Measurements from ENCODE around the gene SUV39H2.

SUV39H2 gene

GRCh38 chr10:14837757-14838581 lies 40.7 kb upstream of the SUV39H2 start, which contains the start of the genes CDNF, HSPA14 and MSANTD7:
CDNF (minus strand) TSS chr10:14838037; CDS start chr10:14837946, 91 bp downstream.
HSPA14 (plus strand) TSS chr10:14838306; CDS start chr10:14838403, 97 bp downstream.
MSANTD7 (plus strand) TSS chr10:14838306; CDS start chr10:14842285, 3,979 bp downstream.
- Histone ChIP-seq H3K27me3 (ENCODE audit: insufficient read depth, low read length) (no peaks in the 10 kb centered on the region), H3K9ac (ENCODE audit: low read length) (peak within 1 kb of the TSS; percentile 99), H3K36me3 (ENCODE audit: control insufficient read depth in 1 of 2, insufficient read depth in 2 of 2, low read length in 2 of 2) (peaks cover 13 to 15% of the 10 kb centered on the region in 2 experiments), H3K14ac (ENCODE audit: low read length) (peak within 1 kb of the TSS; percentile 87), H3K27ac (ENCODE audit: low read depth, low read length) (peak within 1 kb of the TSS; percentile 83), H2BK5ac (ENCODE audit: low read depth, low read length, poor library complexity) (peak within 1 kb of the TSS; percentile 90), H3K23ac (ENCODE audit: low read length) (no peak within 1 kb of the TSS), H3K79me2 (ENCODE audit: control insufficient read depth, insufficient read depth, low read length, poor library complexity) (peaks cover 15% of the 10 kb centered on the region), H3K4me2 (ENCODE audit: low read length) (peak within 1 kb of the TSS; percentile 93), H2AK5ac (ENCODE audit: low read length) (peak within 1 kb of the TSS; percentile 61), H2BK120ac (ENCODE audit: insufficient read depth, low read length, poor library complexity) (peak within 1 kb of the TSS; percentile 67), H3K18ac (ENCODE audit: low read length) (peak within 1 kb of the TSS; percentile 84), H2AFZ (ENCODE audit: insufficient read depth, low read length, poor library complexity) (peak within 1 kb of the TSS; percentile 92), H3K79me1 (ENCODE audit: low read length) (peaks cover 14% of the 10 kb centered on the region), H4K8ac (ENCODE audit: low read depth, low read length) (peak within 1 kb of the TSS; percentile 88), H3K4me1 (ENCODE audit: control insufficient read depth in 1 of 2, insufficient read depth in 2 of 2, low read length in 2 of 2) (peaks cover 3% of the 10 kb centered on the region in 2 experiments), H2BK12ac (ENCODE audit: low read length) (peak within 1 kb of the TSS; percentile 38), H3K4me3 (ENCODE audit: low read depth, low read length) (peak within 1 kb of the TSS; percentile 100), H4K91ac (ENCODE audit: low read depth, low read length) (peak within 1 kb of the TSS; percentile 82), H4K12ac (ENCODE audit: low read depth, low read length) (peak within 1 kb of the TSS; percentile 65), H3K4ac (ENCODE audit: low read depth, low read length) (peak within 1 kb of the TSS; percentile 85), H3K9me3 (ENCODE audit: insufficient read depth, low read depth, low read length) (peaks cover 2% of the 10 kb centered on the region)
- DNase-seq: peak; percentile 100
- no CpG with 5 or more reads among the region's 72 CpGs for WGBS (ENCODE audit: extremely low coverage, insufficient coverage, insufficient read length)

GRCh38 chr10:14838582-14839304 lies 39.9 kb upstream of the SUV39H2 start:
- peak overlapping the region; percentile 99 for H3K9ac ChIP-seq (ENCODE audit: low read length)
- no CpG with 5 or more reads among the region's 60 CpGs for WGBS (ENCODE audit: extremely low coverage, insufficient coverage, insufficient read length)
- H3K4me3 ChIP-seq (ENCODE audit: low read depth, low read length): peak overlapping the region; percentile 100
- H3K27ac ChIP-seq (ENCODE audit: low read depth, low read length): peak overlapping the region; percentile 71
- peak overlapping the region; percentile 93 for H3K4me2 ChIP-seq (ENCODE audit: low read length)
- H3K4me1 ChIP-seq (ENCODE audit: control insufficient read depth in 1 of 2, insufficient read depth in 2 of 2, low read length in 2 of 2): peaks cover 3% of the 10 kb centered on the region in 2 experiments
- peaks cover 15% of the 10 kb centered on the region for H3K79me2 ChIP-seq (ENCODE audit: control insufficient read depth, insufficient read depth, low read length, poor library complexity)
- peaks cover 2% of the 10 kb centered on the region for H3K9me3 ChIP-seq (ENCODE audit: insufficient read depth, low read depth, low read length)
- H4K8ac ChIP-seq (ENCODE audit: low read depth, low read length): peak overlapping the region; percentile 67
- H3K18ac ChIP-seq (ENCODE audit: low read length): peak overlapping the region; percentile 84
- peak overlapping the region; percentile 61 for H2AK5ac ChIP-seq (ENCODE audit: low read length)
- peak overlapping the region; percentile 49 for H4K91ac ChIP-seq (ENCODE audit: low read depth, low read length)
- H2BK5ac ChIP-seq (ENCODE audit: low read depth, low read length, poor library complexity): peak overlapping the region; percentile 80
- H3K23ac ChIP-seq (ENCODE audit: low read length): no peak overlapping the region
- peak overlapping the region; percentile 67 for H2BK120ac ChIP-seq (ENCODE audit: insufficient read depth, low read length, poor library complexity)
- H4K12ac ChIP-seq (ENCODE audit: low read depth, low read length): peak overlapping the region; percentile 65
- H3K36me3 ChIP-seq (ENCODE audit: control insufficient read depth in 1 of 2, insufficient read depth in 2 of 2, low read length in 2 of 2): peaks cover 19 to 23% of the 10 kb centered on the region in 2 experiments
- H3K4ac ChIP-seq (ENCODE audit: low read depth, low read length): peak overlapping the region; percentile 85
- peaks cover 14% of the 10 kb centered on the region for H3K79me1 ChIP-seq (ENCODE audit: low read length)
- peak overlapping the region; percentile 59 for H3K14ac ChIP-seq (ENCODE audit: low read length)
- no peaks in the 10 kb centered on the region for H3K27me3 ChIP-seq (ENCODE audit: insufficient read depth, low read length)
- peak; percentile 21 to 43 for DNase-seq
- H2AFZ ChIP-seq (ENCODE audit: insufficient read depth, low read length, poor library complexity): peak overlapping the region; percentile 48
- H2BK12ac ChIP-seq (ENCODE audit: low read length): no peak overlapping the region

- H2AFZ ChIP-seq (ENCODE audit: insufficient read depth, low read length, poor library complexity): no peak overlapping the region
- H3K36me3 ChIP-seq (ENCODE audit: control insufficient read depth in 1 of 2, insufficient read depth in 2 of 2, low read length in 2 of 2): peaks cover 19 to 26% of the 10 kb centered on the region in 2 experiments
- H3K18ac ChIP-seq (ENCODE audit: low read length): no peak overlapping the region
- H4K8ac ChIP-seq (ENCODE audit: low read depth, low read length): no peak overlapping the region
- H4K12ac ChIP-seq (ENCODE audit: low read depth, low read length): no peak overlapping the region
- no peak overlapping the region for H3K9ac ChIP-seq (ENCODE audit: low read length)
- H2AK5ac ChIP-seq (ENCODE audit: low read length): no peak overlapping the region
- no peak overlapping the region for H2BK12ac ChIP-seq (ENCODE audit: low read length)
- H3K4me2 ChIP-seq (ENCODE audit: low read length): peak overlapping the region; percentile 93
- H3K4me3 ChIP-seq (ENCODE audit: low read depth, low read length): peak overlapping the region; percentile 100
- H3K14ac ChIP-seq (ENCODE audit: low read length): no peak overlapping the region
- peaks cover 2% of the 10 kb centered on the region for H3K9me3 ChIP-seq (ENCODE audit: insufficient read depth, low read depth, low read length)
- H3K4ac ChIP-seq (ENCODE audit: low read depth, low read length): peak overlapping the region; percentile 85
- H3K23ac ChIP-seq (ENCODE audit: low read length): no peak overlapping the region
- no peak overlapping the region for H2BK5ac ChIP-seq (ENCODE audit: low read depth, low read length, poor library complexity)
- H2BK120ac ChIP-seq (ENCODE audit: insufficient read depth, low read length, poor library complexity): no peak overlapping the region
- peaks cover 14% of the 10 kb centered on the region for H3K79me1 ChIP-seq (ENCODE audit: low read length)
- H3K27ac ChIP-seq (ENCODE audit: low read depth, low read length): no peak overlapping the region
- H4K91ac ChIP-seq (ENCODE audit: low read depth, low read length): no peak overlapping the region
- peak; percentile 6 to 42 for DNase-seq
- H3K27me3 ChIP-seq (ENCODE audit: insufficient read depth, low read length): no peaks in the 10 kb centered on the region
- peaks cover 15% of the 10 kb centered on the region for H3K79me2 ChIP-seq (ENCODE audit: control insufficient read depth, insufficient read depth, low read length, poor library complexity)
- WGBS (ENCODE audit: extremely low coverage, insufficient coverage, insufficient read length): 100% methylated on average over 2 of the region's 14 CpGs
- H3K4me1 ChIP-seq (ENCODE audit: control insufficient read depth in 1 of 2, insufficient read depth in 2 of 2, low read length in 2 of 2): peaks cover 3% of the 10 kb centered on the region in 2 experiments
Observed at GRCh38 chr10:14839305-14839695, 39.4 kb upstream of the SUV39H2 start.

- Histone ChIP-seq H3K36me3 (ENCODE audit: control insufficient read depth in 1 of 2, insufficient read depth in 2 of 2, low read length in 2 of 2) (peaks cover 19 to 28% of the 10 kb centered on the region in 2 experiments), H3K79me1 (ENCODE audit: low read length) (peaks cover 14% of the 10 kb centered on the region), H4K8ac (ENCODE audit: low read depth, low read length) (no peak overlapping the region), H2BK5ac (ENCODE audit: low read depth, low read length, poor library complexity) (no peak overlapping the region), H2BK120ac (ENCODE audit: insufficient read depth, low read length, poor library complexity) (no peak overlapping the region), H3K27ac (ENCODE audit: low read depth, low read length) (no peak overlapping the region), H3K4me1 (ENCODE audit: control insufficient read depth in 1 of 2, insufficient read depth in 2 of 2, low read length in 2 of 2) (no peaks in the 10 kb centered on the region), H3K9me3 (ENCODE audit: insufficient read depth, low read depth, low read length) (peaks cover 2% of the 10 kb centered on the region), H3K9ac (ENCODE audit: low read length) (no peak overlapping the region), H3K4ac (ENCODE audit: low read depth, low read length) (no peak overlapping the region), H3K27me3 (ENCODE audit: insufficient read depth, low read length) (no peaks in the 10 kb centered on the region), H4K91ac (ENCODE audit: low read depth, low read length) (no peak overlapping the region), H3K4me2 (ENCODE audit: low read length) (no peak overlapping the region), H2AFZ (ENCODE audit: insufficient read depth, low read length, poor library complexity) (no peak overlapping the region), H2BK12ac (ENCODE audit: low read length) (no peak overlapping the region), H3K4me3 (ENCODE audit: low read depth, low read length) (no peak overlapping the region), H3K23ac (ENCODE audit: low read length) (no peak overlapping the region), H4K12ac (ENCODE audit: low read depth, low read length) (no peak overlapping the region), H3K18ac (ENCODE audit: low read length) (no peak overlapping the region), H2AK5ac (ENCODE audit: low read length) (no peak overlapping the region), H3K79me2 (ENCODE audit: control insufficient read depth, insufficient read depth, low read length, poor library complexity) (peaks cover 15% of the 10 kb centered on the region), H3K14ac (ENCODE audit: low read length) (no peak overlapping the region)
- no peak for DNase-seq
- no CpG with 5 or more reads among the region's 2 CpGs for WGBS (ENCODE audit: extremely low coverage, insufficient coverage, insufficient read length)
Observed at GRCh38 chr10:14840178-14840577, 38.5 kb upstream of the SUV39H2 start.
